Measurements from ENCODE around the gene SYT13.

SYT13 gene

GRCh38 chr11:45322111-45322705, 36.1 kb upstream of the SYT13 start:
- no peak for DNase-seq (ENCODE audit: low read depth in 1 of 2, low spot score in 1 of 2)
- in situ Hi-C loops (cut with HindIII; ENCODE audit: low pct_unique_long_range_greater_than_20kb, low sequenced_read_pairs): no loop called here
- TF ChIP-seq JUND (IDR thresholded peaks at IDR 0.05; ENCODE audit: low read depth): no peak

- DNase-seq (ENCODE audit: low read depth in 1 of 2, low spot score in 1 of 2): no peak
- in situ Hi-C loops (cut with HindIII; ENCODE audit: low pct_unique_long_range_greater_than_20kb, low sequenced_read_pairs): no loop called here
- no peak for TF ChIP-seq JUND (IDR thresholded peaks at IDR 0.05; ENCODE audit: low read depth)
Observed at GRCh38 chr11:45321669-45322068, 35.5 kb upstream of the SYT13 start.

- no peak for DNase-seq (ENCODE audit: low read depth in 1 of 2, low spot score in 1 of 2)
- no peak for TF ChIP-seq JUND (IDR thresholded peaks at IDR 0.05; ENCODE audit: low read depth)
- in situ Hi-C loops (cut with HindIII; ENCODE audit: low pct_unique_long_range_greater_than_20kb, low sequenced_read_pairs): no loop called here
Observed at GRCh38 chr11:45321031-45321595, 35.0 kb upstream of the SYT13 start.

- no peak for DNase-seq (ENCODE audit: low read depth in 1 of 2, low spot score in 1 of 2)
- in situ Hi-C loops (cut with HindIII; ENCODE audit: low pct_unique_long_range_greater_than_20kb, low sequenced_read_pairs): no loop called here
- TF ChIP-seq JUND (IDR thresholded peaks at IDR 0.05; ENCODE audit: low read depth): no peak
Observed at GRCh38 chr11:45320371-45320770, 34.2 kb upstream of the SYT13 start.

- in situ Hi-C loops (cut with HindIII; ENCODE audit: low pct_unique_long_range_greater_than_20kb, low sequenced_read_pairs): no loop called here
- no peak for DNase-seq (ENCODE audit: low read depth in 1 of 2, low spot score in 1 of 2)
- no peak for TF ChIP-seq JUND (IDR thresholded peaks at IDR 0.05; ENCODE audit: low read depth)
Observed at GRCh38 chr11:45319077-45319476, 32.9 kb upstream of the SYT13 start.

GRCh38 chr11:45318516-45318915, 32.4 kb upstream of the SYT13 start:
- TF ChIP-seq JUND (IDR thresholded peaks at IDR 0.05; ENCODE audit: low read depth): no peak

GRCh38 chr11:45316258-45316657, 30.1 kb upstream of the SYT13 start:
- in situ Hi-C loops (cut with HindIII; ENCODE audit: low pct_unique_long_range_greater_than_20kb, low sequenced_read_pairs): no loop called here
- no peak for TF ChIP-seq JUND (IDR thresholded peaks at IDR 0.05; ENCODE audit: low read depth)
- DNase-seq (ENCODE audit: low read depth in 1 of 2, low spot score in 1 of 2): no peak

More at GRCh38 chr11:45318516-45318915, 32.4 kb upstream of the SYT13 start:
- no peak for DNase-seq (ENCODE audit: low read depth in 1 of 2, low spot score in 1 of 2)
- in situ Hi-C loops (cut with HindIII; ENCODE audit: low pct_unique_long_range_greater_than_20kb, low sequenced_read_pairs): no loop called here

- in situ Hi-C loops (cut with HindIII; ENCODE audit: low pct_unique_long_range_greater_than_20kb, low sequenced_read_pairs): no loop called here
- DNase-seq (ENCODE audit: low read depth in 1 of 2, low spot score in 1 of 2): no peak
- no peak for TF ChIP-seq JUND (IDR thresholded peaks at IDR 0.05; ENCODE audit: low read depth)
Observed at GRCh38 chr11:45314900-45315299, 28.8 kb upstream of the SYT13 start.

- DNase-seq (ENCODE audit: low read depth in 1 of 2, low spot score in 1 of 2): no peak
- in situ Hi-C loops (cut with HindIII; ENCODE audit: low pct_unique_long_range_greater_than_20kb, low sequenced_read_pairs): no loop called here
Observed at GRCh38 chr11:45313171-45313865, 27.2 kb upstream of the SYT13 start.

GRCh38 chr11:45305874-45306623, 19.9 kb upstream of the SYT13 start:
- TF ChIP-seq JUND (IDR thresholded peaks at IDR 0.05; ENCODE audit: low read depth): no peak
- in situ Hi-C loops (cut with HindIII; ENCODE audit: low pct_unique_long_range_greater_than_20kb, low sequenced_read_pairs): no loop called here
- DNase-seq (ENCODE audit: low read depth in 1 of 2, low spot score in 1 of 2): peak in 1 of 2 experiments; percentile 19

More at GRCh38 chr11:45313171-45313865, 27.2 kb upstream of the SYT13 start:
- TF ChIP-seq JUND (IDR thresholded peaks at IDR 0.05; ENCODE audit: low read depth): no peak

GRCh38 chr11:45304992-45305335, 18.8 kb upstream of the SYT13 start:
- in situ Hi-C loops (cut with HindIII; ENCODE audit: low pct_unique_long_range_greater_than_20kb, low sequenced_read_pairs): no loop called here
- no peak for DNase-seq (ENCODE audit: low read depth in 1 of 2, low spot score in 1 of 2)
- no peak for TF ChIP-seq JUND (IDR thresholded peaks at IDR 0.05; ENCODE audit: low read depth)

GRCh38 chr11:45304111-45304991, 18.2 kb upstream of the SYT13 start:
- in situ Hi-C loops (cut with HindIII; ENCODE audit: low pct_unique_long_range_greater_than_20kb, low sequenced_read_pairs): no loop called here

More at GRCh38 chr11:45304111-45304991, 18.2 kb upstream of the SYT13 start:
- DNase-seq (ENCODE audit: low read depth in 1 of 2, low spot score in 1 of 2): no peak
- no peak for TF ChIP-seq JUND (IDR thresholded peaks at IDR 0.05; ENCODE audit: low read depth)
